Measurements from ENCODE around the gene SLC35F3.
"Not testable (repeated sequence)": the region's sequence is repeated elsewhere in the genome, so short reads cannot be mapped to it uniquely, and the experiment has no call there.

SLC35F3 gene

GRCh38 chr1:233904633-233905415 is at the start of gene SLC35F3:
Gene SLC35F3 (plus strand): TSS chr1:233904676.
- DNase-seq (ENCODE audit: low read depth): no peak

DNA sequence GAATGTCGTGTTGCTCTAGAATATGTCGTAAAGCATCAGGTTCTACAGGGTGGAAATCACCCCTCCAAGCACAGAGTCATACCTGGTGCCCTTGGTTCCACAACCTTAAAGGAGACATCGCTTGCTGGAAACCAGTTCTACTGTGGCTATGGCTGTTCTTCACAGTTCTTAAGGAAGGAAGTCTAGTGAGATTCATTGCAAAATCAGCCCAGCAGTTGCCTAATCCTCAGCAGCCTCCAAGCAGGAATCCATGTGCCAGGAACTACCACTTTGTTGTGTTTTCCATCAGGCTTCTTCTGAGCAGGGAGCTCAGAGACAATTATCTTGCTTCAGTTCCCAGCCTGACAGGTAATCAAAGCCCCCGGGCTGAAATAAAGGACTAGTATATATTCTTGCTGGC is 45.0 kb upstream of the SLC35F3 start:
- no peak for DNase-seq (ENCODE audit: low read depth)

GRCh38 chr1:233863901-233864545 is 40.5 kb upstream of the SLC35F3 start:
- no peak for DNase-seq (ENCODE audit: low read depth)

DNA sequence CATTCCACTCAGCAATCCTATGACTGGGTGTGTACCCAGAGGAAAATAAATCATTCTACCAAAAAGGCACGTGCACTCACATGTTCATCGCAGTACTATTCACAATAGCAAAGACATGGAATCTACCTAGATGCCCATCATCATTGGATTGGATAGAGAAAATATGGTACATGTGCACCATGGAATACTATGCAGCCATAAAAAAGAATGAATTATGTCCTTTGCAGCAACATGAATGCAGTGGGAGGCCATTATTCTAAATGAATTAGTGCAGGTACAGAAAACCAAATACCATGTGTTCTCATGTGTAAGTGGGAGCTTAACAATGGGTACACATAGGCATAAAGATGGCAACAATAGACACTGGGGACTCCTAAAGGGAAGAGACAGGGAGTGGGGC is 39.9 kb upstream of the SLC35F3 start:
- no peak for DNase-seq (ENCODE audit: low read depth)

GRCh38 chr1:233865216-233865615 is 39.3 kb upstream of the SLC35F3 start:
- DNase-seq (ENCODE audit: low read depth): no peak

DNA sequence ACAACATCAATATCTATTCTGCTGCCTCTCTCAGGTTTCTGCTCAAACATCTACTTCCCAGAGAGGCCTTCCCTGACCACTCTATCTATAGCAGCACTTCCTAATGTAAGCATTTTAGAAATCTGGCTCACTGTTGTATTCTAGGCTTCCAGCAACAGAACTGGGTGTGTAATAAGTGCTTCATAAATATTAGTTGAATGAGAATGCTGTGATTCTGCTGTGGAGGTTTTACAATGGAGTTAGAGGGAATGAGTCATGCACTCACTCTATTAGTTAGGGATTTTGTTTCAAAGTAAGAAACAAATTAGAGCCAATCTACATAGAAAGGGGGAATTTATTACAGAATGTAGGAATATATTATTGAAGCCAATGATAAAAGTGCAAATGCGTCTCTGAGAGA is 38.6 kb upstream of the SLC35F3 start:
- DNase-seq (ENCODE audit: low read depth): no peak

DNA sequence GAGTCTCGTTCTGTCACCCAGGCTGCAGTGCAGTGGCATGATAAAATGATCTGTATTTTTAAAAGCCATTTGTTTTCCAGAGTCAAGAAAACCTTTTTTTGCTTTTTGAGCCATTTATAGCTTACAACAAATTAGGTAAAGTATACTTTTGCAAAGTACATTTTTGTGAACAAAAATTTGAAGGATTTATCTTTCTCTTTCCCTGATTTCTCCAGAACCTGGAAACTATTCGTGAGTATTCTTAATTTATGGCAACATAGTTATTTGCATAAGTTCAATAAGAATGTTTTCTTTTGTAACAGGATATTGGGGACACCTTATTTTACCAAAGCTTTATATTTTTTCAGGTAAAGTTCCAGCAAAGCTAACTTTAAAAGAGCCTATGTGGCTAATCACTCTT is 37.4 kb upstream of the SLC35F3 start:
- no peak for DNase-seq (ENCODE audit: low read depth)

DNA sequence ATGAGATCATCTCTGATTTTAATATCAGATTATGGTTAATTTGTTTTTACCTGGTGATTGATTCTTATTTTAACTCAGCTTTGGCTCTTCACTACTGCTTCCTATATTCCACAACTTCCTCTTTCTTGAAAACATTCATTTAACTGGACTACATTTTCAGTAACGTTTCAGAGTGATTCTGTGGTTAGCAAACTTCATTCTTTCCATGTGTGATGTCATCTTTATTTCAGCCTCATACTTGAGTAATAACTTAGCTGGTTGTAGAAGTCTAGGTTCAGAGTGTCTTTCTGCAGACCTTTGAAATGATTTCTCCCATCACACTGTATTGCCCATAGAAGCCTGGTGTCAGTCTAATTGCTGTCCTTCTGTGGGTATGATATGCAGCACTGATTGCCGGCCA is 36.0 kb upstream of the SLC35F3 start:
- DNase-seq (ENCODE audit: low read depth): no peak

- DNase-seq (ENCODE audit: low read depth): no peak
These were observed 34.8 kb upstream of the SLC35F3 start for GRCh38 chr1:233869680-233870079.

GRCh38 chr1:233873666-233874065 is 30.8 kb upstream of the SLC35F3 start:
- DNase-seq (ENCODE audit: low read depth): no peak

GRCh38 chr1:233879841-233880240 is 24.6 kb upstream of the SLC35F3 start:
- DNase-seq (ENCODE audit: low read depth): no peak

DNA sequence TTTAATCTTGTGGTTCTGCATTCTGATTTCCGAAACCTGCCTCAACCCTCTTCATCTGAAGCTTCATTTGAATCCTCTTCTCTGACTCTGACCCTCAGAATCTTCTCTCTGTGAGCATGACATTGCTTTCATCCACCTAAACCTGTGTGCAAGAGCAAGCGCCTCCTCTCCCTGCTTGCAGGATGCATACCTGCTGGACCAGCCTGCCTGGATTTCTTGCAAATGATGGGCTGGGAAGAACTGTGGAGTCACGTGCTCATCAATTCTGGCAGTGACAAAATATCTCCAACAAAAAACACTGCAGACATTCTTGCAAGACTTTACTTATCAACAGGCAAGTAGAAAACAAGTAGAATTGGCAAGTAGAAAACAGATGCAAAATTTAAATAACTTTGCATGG is 20.8 kb upstream of the SLC35F3 start:
- no peak for DNase-seq (ENCODE audit: low read depth)

GRCh38 chr1:233884461-233885151 is 19.9 kb upstream of the SLC35F3 start:
- no peak for DNase-seq (ENCODE audit: low read depth)

GRCh38 chr1:233885196-233885920 is 19.1 kb upstream of the SLC35F3 start:
- no peak for DNase-seq (ENCODE audit: low read depth)

DNA sequence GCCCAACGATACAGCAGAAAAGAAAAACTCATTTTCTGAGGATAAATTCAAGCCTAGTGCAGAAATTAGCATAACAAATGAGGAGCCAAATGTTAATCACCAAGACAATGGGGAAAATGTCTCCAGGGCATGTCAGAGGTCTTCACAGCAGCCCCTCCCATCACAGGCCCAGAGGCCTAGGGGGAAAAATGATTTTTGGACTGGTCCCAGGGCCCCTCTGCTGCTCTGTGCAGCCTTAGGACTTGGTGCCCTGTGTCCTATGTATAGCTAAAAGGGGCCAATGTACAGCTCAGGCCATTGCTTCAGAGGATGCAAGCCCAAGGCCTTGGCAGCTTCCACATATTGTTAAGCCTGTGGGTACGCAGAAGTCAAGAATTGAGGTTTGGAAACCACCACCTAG is 13.3 kb upstream of the SLC35F3 start:
- not testable (repeated sequence) for DNase-seq (ENCODE audit: low read depth)

DNA sequence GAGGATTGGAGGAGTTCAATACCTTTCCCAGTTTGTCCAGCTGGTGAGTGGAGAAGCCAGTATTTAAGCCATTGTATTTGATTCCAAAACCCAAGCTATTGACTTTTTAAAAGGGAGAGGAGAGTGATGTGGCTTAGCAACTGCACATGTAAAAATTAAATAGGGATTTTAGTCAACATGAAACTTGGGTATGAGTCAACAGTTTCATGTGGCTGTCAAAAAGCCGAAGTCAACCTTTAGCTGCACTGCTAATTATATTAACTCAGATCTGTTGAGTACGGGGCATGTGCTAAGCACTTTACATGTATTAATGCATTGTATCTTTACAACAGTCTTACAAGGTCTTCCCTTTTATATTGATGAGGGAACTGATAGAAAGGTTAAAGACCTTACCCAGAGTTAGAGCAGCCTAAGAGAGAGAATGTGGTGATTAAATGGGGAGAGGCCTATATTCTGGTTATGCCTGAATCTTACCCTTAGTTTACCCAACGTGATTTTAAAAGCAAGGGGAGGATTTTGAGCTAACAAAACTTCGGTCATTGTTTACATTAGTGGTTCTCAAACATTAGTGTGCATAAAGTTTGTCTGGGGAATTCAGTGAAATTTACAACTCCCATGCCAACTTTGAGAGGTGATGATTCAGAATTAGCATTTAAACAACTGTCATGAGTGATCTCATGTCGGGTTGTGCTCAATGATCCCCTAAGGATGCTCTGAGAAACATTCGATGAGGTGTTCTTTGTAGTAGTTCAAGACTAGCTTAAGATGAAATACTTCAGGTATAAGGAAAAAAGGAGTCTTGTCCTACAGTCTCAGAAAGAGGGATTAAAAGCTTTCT is 6.9 kb upstream of the SLC35F3 start:
- DNase-seq (ENCODE audit: low read depth): no peak

GRCh38 chr1:233901495-233901894 is 3.0 kb upstream of the SLC35F3 start:
- DNase-seq (ENCODE audit: low read depth): no peak

- DNase-seq (ENCODE audit: low read depth): no peak
These were observed 1.1 kb downstream of the SLC35F3 start for GRCh38 chr1:233905416-233906051.

GRCh38 chr1:233907151-233907550 is 2.7 kb downstream of the SLC35F3 start:
- no peak for DNase-seq (ENCODE audit: low read depth)

GRCh38 chr1:233908092-233908491 is 3.6 kb downstream of the SLC35F3 start:
- no peak for DNase-seq (ENCODE audit: low read depth)

DNA sequence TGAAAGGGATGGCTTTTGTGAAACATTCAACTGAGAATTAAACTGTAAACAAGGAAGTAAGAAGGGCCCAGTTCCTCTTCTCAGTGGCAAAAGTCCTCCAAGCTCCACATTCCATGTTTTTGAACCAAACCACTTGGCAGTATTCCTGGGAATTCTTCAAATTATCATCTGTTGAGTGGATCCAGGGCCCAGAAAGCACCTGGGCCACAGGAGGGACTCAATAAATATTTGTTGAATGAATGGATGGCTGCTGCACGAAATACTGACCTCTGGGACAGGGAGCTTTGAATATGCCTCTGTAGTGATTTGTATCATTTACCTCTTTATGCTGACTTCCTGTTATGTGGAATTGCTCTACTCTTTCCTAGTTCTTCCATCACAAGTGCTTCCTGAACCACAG is 4.7 kb downstream of the SLC35F3 start:
- no peak for DNase-seq (ENCODE audit: low read depth)
